Spleen (tissue), 11 donors: Measurements from ENCODE around the gene RNPEP. TPM values are rescaled to one million over a fixed set of nuclear protein-coding genes. Genes with fewer than 3 reads are reported as not detected.

Experiments used
- DNase-seq: peaks from one replicate; pipeline ENCODE4 v3.0.0-alpha.2; 2020
- H3K27ac ChIP-seq, 8 donors: fragments of 200-600 bp; sonication (generic) in 7 of 8; 1 replicate in 4 of 8; 2 replicates in 4 of 8; pipeline versions ENCODE4 v1.5.0 to v1.8.0; 2016 to 2021; ENCODE audit warnings: inconsistent platforms in 4 of 8, mild to moderate bottlenecking in 4 of 8, moderate library complexity in 1 of 8
- H3K27me3 ChIP-seq, 7 donors: fragments of 200-600 bp; sonication (generic) in 6 of 7; replicated peaks in 1 of 7; 1 replicate in 4 of 7; 2 replicates in 3 of 7; pipeline versions ENCODE4 v1.5.0 to v1.8.0; 2016 to 2021; ENCODE audit warnings: inconsistent platforms in 3 of 7, mild to moderate bottlenecking in 1 of 7
- H3K36me3 ChIP-seq, 6 donors: fragments of 200-600 bp; sonication (generic) in 5 of 6; 1 replicate in 4 of 6; 2 replicates in 2 of 6; pipeline versions ENCODE4 v1.5.0 to v1.8.0; 2016 to 2021; ENCODE audit warnings: inconsistent platforms in 2 of 6
- H3K4me1 ChIP-seq, 6 donors: fragments of 200-600 bp; sonication (generic) in 5 of 6; 1 replicate in 3 of 6; 2 replicates in 3 of 6; pipeline versions ENCODE4 v1.5.0 to v1.8.0; 2016 to 2021; ENCODE audit warnings: inconsistent platforms in 3 of 6
- H3K4me3 ChIP-seq, 8 donors: fragments of 200-600 bp; sonication (generic) in 7 of 8; 1 replicate in 4 of 8; 2 replicates in 4 of 8; pipeline versions ENCODE4 v1.5.0 to v1.8.0; 2016 to 2021; ENCODE audit warnings: inconsistent platforms in 4 of 8, mild to moderate bottlenecking in 4 of 8, moderate library complexity in 2 of 8
- H3K9me3 ChIP-seq, 8 donors: fragments of 200-600 bp; sonication (generic) in 7 of 8; 1 replicate in 4 of 8; 2 replicates in 4 of 8; pipeline versions ENCODE4 v1.5.0 to v1.8.0; 2016 to 2021; ENCODE audit warnings: inconsistent platforms in 4 of 8
- POLR2A ChIP-seq, 3 donors: fragments of 450-650 bp; IDR thresholded peaks; one replicate each; pipeline ENCODE4 v1.5.1; 2017; ENCODE audit warnings: antibody characterized with exemption in 3 of 3, mild to moderate bottlenecking in 1 of 3
- POLR2AphosphoS5 ChIP-seq, 3 donors: sonication (generic); formaldehyde crosslinking; IDR thresholded peaks; one replicate each; pipeline ENCODE4 v1.5.1; 2017; ENCODE audit warnings: antibody characterized with exemption in 3 of 3
- WGBS, 5 donors: extraction: QIAGEN DNeasy Blood & Tissue Kit in 3 of 5; methylation state at CpG; one replicate each; pipeline versions ENCODE4 v1.1.5 to v1.1.7; 2013 to 2018; 5-methylcytosine and 5-hydroxymethylcytosine counted together
- intact Hi-C: fragments of 100-400 bp; cut with DNase I; formaldehyde crosslinking; loops from one replicate; pipeline ENCODE4 v1.15.0; 2023; ENCODE audit warnings: low total_unique reads
- polyA plus RNA-seq, 3 donors: library from polyadenylated mRNA; stranded (reverse); fragments of 200-250 nt; gene quantifications; one replicate each; pipeline ENCODE4 v1.2.1, GENCODE V29; 2013
- total RNA-seq, 7 donors: library from RNA; depleted of rRNA in 3 of 7; stranded (reverse); fragments of >200 nt in 3 of 7; fragmentation: NEBNext Ultra II Directional in 4 of 7; extraction: Animal tissue kit (Norgen Biotek cat#: 25700) in 4 of 7; gene quantifications; one replicate each; pipeline versions ENCODE4 v1.1.0 to v1.2.1, GENCODE V29; 2016 to 2021
- TF ChIP-seq, protein P1 (sequence below), 11 experiments: fragments of 200-600 bp in 7 of 11; fragments of 450-650 bp in 4 of 11; sonication (generic) in 4 of 11; IDR thresholded peaks in 8 of 11; conservative IDR thresholded peaks in 3 of 11; 1 replicate in 7 of 11; 2 replicates in 4 of 11; pipeline versions ENCODE4 v1.4.0 to v1.8.0; 2016 to 2021; ENCODE audit warnings: antibody characterized with exemption in 11 of 11, inconsistent platforms in 4 of 11, mild to moderate bottlenecking in 1 of 11
- donor health status: healthy with polysubstance abuse.
- donor health status: DM: no; HTN: no; CAD: no; lungs with moderate emphysema.
- donor health status: DM: no; HTN: no; CAD: no.
- donor health status: Bipolar disorder and iron deficiency.
- donor health status: healthy.
- donor health status: DM: no; HTN: no; CAD: no.
- donor health status: DM: yes; HTN: yes; CAD: no.

Gene RNPEP
- total and polyA plus RNA-seq, 10 donors = 24.8 to 69.0 (median 57.3) TPM

DNA sequence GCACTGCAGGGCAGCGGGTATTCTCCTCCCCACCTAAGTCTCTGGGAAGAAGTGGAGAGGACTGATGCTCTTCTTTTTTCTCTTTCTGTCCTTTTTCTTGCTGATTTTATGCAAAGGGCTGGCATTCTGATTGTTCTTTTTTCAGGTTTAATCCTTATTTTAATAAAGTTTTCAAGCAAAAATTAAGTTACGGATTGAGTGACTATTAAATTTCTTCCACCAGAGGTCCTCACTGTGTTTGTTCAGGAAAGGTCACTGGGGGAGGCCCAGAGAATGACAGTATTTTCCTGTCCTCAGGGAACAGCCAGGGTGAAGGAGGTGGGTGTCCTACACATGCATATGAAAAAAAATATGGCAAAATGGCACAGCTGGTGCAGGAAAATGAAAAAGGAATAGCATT lies 23.5 kb downstream of the RNPEP start:
- Histone ChIP-seq H3K9me3 (no peaks in the 10 kb centered on the region), H3K36me3 (peaks cover 6 to 77% (median 64%) of the 10 kb centered on the region in 6 donors), H3K4me3 (no peak overlapping the region), H3K4me1 (peaks cover 0 to 9% (median 0%) of the 10 kb centered on the region in 6 donors), H3K27ac (no peak overlapping the region), H3K27me3 (no peaks in the 10 kb centered on the region)
- intact Hi-C loops = loop anchor here (5.0 kb wide), 1 partner anchor 111 kb away; no protein-coding TSS in a partner anchor
- TF ChIP-seq, protein P1, sequence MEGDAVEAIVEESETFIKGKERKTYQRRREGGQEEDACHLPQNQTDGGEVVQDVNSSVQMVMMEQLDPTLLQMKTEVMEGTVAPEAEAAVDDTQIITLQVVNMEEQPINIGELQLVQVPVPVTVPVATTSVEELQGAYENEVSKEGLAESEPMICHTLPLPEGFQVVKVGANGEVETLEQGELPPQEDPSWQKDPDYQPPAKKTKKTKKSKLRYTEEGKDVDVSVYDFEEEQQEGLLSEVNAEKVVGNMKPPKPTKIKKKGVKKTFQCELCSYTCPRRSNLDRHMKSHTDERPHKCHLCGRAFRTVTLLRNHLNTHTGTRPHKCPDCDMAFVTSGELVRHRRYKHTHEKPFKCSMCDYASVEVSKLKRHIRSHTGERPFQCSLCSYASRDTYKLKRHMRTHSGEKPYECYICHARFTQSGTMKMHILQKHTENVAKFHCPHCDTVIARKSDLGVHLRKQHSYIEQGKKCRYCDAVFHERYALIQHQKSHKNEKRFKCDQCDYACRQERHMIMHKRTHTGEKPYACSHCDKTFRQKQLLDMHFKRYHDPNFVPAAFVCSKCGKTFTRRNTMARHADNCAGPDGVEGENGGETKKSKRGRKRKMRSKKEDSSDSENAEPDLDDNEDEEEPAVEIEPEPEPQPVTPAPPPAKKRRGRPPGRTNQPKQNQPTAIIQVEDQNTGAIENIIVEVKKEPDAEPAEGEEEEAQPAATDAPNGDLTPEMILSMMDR (IDR thresholded peaks at IDR 0.05 in 8 of 11, conservative IDR thresholded peaks at IDR 0.05 in 3 of 11) = peak in 2 of 11 experiments; percentile 7 to 14
- no peak for TF ChIP-seq POLR2AphosphoS5 (IDR thresholded peaks at IDR 0.05)
- WGBS, 5 donors = 83 to 97% (median 94%) methylated on average over 2 of the region's 2 CpGs
- no peak for DNase-seq

DNA sequence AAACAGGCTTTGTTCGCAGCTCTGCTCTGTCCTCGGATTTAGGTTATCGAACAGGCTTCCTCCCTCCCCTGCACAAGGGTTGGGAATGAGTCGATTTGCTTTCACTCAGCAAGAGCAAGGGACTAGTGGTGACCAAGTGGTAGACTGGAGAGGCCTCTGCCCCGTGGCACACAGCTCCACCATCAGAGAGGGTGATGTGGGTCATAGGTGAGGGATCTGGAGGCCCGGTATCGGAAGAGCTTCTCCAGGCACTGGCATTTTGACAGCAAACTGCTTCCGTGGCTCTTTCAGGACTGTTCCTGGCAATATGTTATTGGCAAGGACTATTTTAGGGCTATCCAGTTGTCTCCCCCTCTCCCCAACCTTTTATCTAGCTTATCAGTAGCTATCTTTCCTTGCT lies 24.9 kb downstream of the RNPEP start:
- peaks cover 0 to 9% (median 0%) of the 10 kb centered on the region in 6 donors for H3K4me1 ChIP-seq
- DNase-seq = peak; percentile 33
- H3K36me3 ChIP-seq = peaks cover 2 to 64% (median 50%) of the 10 kb centered on the region in 6 donors
- H3K27me3 ChIP-seq = no peaks in the 10 kb centered on the region
- 71 to 81% (median 75%) methylated on average over 8 of the region's 8 CpGs for WGBS, 5 donors
- no peak overlapping the region for H3K27ac ChIP-seq
- intact Hi-C loops = loop anchor here (5.0 kb wide), 1 partner anchor 110 kb away; no protein-coding TSS in a partner anchor
- H3K9me3 ChIP-seq = no peaks in the 10 kb centered on the region
- TF ChIP-seq POLR2A (IDR thresholded peaks at IDR 0.05) (no peak), POLR2AphosphoS5 (IDR thresholded peaks at IDR 0.05) (no peak)
- TF ChIP-seq, protein P1 (IDR thresholded peaks at IDR 0.05 in 8 of 11, conservative IDR thresholded peaks at IDR 0.05 in 3 of 11) = no peak
- no peak overlapping the region for H3K4me3 ChIP-seq

DNA sequence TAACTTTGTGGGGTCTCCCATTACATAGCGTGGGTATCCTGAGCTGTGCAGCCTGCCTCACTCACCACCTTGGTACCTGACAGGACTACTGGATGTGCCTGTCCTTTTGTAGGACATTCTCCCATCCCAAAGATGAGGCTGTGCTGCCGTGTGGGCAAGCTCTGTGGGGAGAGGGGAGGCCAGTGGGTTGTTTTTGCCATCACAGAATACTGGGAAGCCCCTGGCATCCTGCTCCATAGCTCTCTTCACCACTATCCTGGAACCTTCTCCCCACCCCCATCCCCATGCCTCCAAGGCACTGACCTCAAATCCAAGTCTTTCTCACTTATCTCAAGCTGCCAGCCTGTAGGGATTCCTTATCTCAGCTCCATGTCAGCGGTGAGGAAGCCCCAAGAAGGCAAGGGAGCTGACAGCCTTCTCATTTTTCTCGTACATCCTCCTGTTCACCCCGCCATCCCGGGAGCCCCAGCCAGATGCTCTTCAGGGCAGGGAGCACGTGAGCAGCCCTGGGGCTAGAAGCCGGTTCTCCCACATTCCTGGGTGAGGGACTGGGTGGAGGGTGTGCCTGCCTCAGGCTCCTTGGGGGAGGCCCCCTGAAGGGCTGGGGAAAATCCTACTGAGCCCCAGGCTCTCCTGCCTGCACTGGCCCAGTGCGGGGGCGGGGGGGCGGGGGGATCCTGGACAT lies 25.5 kb downstream of the RNPEP start:
- Histone ChIP-seq H3K27me3 (no peaks in the 10 kb centered on the region), H3K4me1 (peaks cover 0 to 9% (median 0%) of the 10 kb centered on the region in 6 donors), H3K4me3 (no peak overlapping the region), H3K36me3 (peaks cover 2 to 57% (median 44%) of the 10 kb centered on the region in 6 donors), H3K27ac (no peak overlapping the region), H3K9me3 (no peaks in the 10 kb centered on the region)
- intact Hi-C loops = loop anchor here (5.0 kb wide), 1 partner anchor 109 kb away; no protein-coding TSS in a partner anchor
- 81 to 87% (median 83%) methylated on average over 9 to 11 of the region's 11 CpGs for WGBS, 5 donors
- TF ChIP-seq POLR2A (IDR thresholded peaks at IDR 0.05) (no peak), POLR2AphosphoS5 (IDR thresholded peaks at IDR 0.05) (no peak)
- TF ChIP-seq, protein P1 (IDR thresholded peaks at IDR 0.05 in 8 of 11, conservative IDR thresholded peaks at IDR 0.05 in 3 of 11) = no peak
- DNase-seq = peak; percentile 41
